SK-N-SH treated with all-trans-retinoic acid at 6 μM for 48 hours (cell line): ENCODE data around the gene EEFSEC.

ENCODE experiments used
- ARNTL ChIP-seq: fragments of 450-650 bp; formaldehyde crosslinking; IDR thresholded peaks from 2 replicates; pipeline ENCODE4 v1.5.0; 2020; ENCODE audit warnings: low read depth, mild to moderate bottlenecking, moderate library complexity, borderline replicate concordance
- CSDC2 ChIP-seq: fragments of 250-450 bp; sonication (Bioruptor Pico); IDR thresholded peaks from 2 replicates; pipeline ENCODE4 v1.5.0; 2020; ENCODE audit warnings: mild to moderate bottlenecking, moderate library complexity
- ISL1 ChIP-seq: fragments of 250-450 bp; sonication (Bioruptor Pico); IDR thresholded peaks from 2 replicates; pipeline ENCODE4 v2.1.2; 2022; ENCODE audit warnings: mild to moderate bottlenecking, moderate library complexity
- ZC3H10 ChIP-seq: fragments of 250-450 bp; sonication (Bioruptor Pico); IDR thresholded peaks from 2 replicates; pipeline ENCODE4 v1.5.1; 2021; ENCODE audit warnings: mild to moderate bottlenecking, moderate library complexity
- ZFP30 ChIP-seq: fragments of 450-650 bp; formaldehyde crosslinking; IDR thresholded peaks from 2 replicates; pipeline ENCODE4 v1.5.0; 2022; ENCODE audit warnings: mild to moderate bottlenecking, moderate library complexity
- ZNF565 ChIP-seq: fragments of 450-650 bp; formaldehyde crosslinking; conservative IDR thresholded peaks from 2 replicates; pipeline ENCODE4 v1.5.0; 2020; ENCODE audit warnings: low read depth, mild to moderate bottlenecking, moderate library complexity
- TF ChIP-seq, protein P1 (sequence below): fragments of 250-450 bp; sonication (Bioruptor Pico); IDR thresholded peaks from 2 replicates; pipeline ENCODE4 v1.8.0; 2020; ENCODE audit warnings: mild to moderate bottlenecking, moderate library complexity, borderline replicate concordance
- TF ChIP-seq, protein P2 (sequence below): fragments of 250-450 bp; sonication (Bioruptor Pico); IDR thresholded peaks from 2 replicates; pipeline ENCODE4 v1.5.1; 2020; ENCODE audit warnings: low read depth, mild to moderate bottlenecking, moderate library complexity
- TF ChIP-seq, protein P3 (sequence below): fragments of 250-450 bp; sonication (Bioruptor Pico); IDR thresholded peaks from 2 replicates; pipeline ENCODE4 v1.5.1; 2021; ENCODE audit warnings: mild to moderate bottlenecking, moderate library complexity
- TF ChIP-seq, protein P4 (sequence below): fragments of 250-450 bp; sonication (Bioruptor Pico); IDR thresholded peaks from 2 replicates; pipeline ENCODE4 v1.5.0; 2020; ENCODE audit warnings: mild to moderate bottlenecking, moderate library complexity

DNA sequence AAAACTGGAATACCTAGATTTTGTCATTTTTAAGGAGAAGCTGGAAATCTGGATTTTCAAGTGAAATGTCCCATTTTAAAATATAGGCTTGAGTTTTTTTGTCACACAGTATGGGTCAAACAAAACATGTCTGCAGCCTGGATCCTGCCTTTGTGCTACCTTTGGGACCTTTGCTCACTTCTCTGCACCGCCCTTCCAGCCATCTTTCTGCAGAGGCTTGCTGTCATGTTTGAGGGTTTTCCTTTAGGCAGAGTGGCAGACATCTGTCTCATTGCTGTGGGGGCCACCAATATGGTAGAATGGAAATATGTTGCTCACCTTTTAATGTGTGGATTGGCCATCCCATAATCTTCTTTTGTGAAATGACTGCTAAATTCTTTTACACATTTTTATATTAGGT, 136.3 kb downstream of the EEFSEC start:
- TF ChIP-seq ZC3H10 (CRISPR knock-in tag) (no peak), ZFP30 (CRISPR knock-in tag) (no peak), ISL1 (CRISPR knock-in tag) (no peak), CSDC2 (CRISPR knock-in tag) (no peak), ZNF565 (CRISPR knock-in tag) (no peak), ARNTL (no peak)
- TF ChIP-seq, protein P1, sequence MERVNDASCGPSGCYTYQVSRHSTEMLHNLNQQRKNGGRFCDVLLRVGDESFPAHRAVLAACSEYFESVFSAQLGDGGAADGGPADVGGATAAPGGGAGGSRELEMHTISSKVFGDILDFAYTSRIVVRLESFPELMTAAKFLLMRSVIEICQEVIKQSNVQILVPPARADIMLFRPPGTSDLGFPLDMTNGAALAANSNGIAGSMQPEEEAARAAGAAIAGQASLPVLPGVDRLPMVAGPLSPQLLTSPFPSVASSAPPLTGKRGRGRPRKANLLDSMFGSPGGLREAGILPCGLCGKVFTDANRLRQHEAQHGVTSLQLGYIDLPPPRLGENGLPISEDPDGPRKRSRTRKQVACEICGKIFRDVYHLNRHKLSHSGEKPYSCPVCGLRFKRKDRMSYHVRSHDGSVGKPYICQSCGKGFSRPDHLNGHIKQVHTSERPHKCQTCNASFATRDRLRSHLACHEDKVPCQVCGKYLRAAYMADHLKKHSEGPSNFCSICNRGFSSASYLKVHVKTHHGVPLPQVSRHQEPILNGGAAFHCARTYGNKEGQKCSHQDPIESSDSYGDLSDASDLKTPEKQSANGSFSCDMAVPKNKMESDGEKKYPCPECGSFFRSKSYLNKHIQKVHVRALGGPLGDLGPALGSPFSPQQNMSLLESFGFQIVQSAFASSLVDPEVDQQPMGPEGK, result no peak
- TF ChIP-seq, protein P2, sequence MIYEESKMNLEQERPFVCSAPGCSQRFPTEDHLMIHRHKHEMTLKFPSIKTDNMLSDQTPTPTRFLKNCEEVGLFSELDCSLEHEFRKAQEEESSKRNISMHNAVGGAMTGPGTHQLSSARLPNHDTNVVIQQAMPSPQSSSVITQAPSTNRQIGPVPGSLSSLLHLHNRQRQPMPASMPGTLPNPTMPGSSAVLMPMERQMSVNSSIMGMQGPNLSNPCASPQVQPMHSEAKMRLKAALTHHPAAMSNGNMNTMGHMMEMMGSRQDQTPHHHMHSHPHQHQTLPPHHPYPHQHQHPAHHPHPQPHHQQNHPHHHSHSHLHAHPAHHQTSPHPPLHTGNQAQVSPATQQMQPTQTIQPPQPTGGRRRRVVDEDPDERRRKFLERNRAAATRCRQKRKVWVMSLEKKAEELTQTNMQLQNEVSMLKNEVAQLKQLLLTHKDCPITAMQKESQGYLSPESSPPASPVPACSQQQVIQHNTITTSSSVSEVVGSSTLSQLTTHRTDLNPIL, result no peak
- TF ChIP-seq, protein P3, sequence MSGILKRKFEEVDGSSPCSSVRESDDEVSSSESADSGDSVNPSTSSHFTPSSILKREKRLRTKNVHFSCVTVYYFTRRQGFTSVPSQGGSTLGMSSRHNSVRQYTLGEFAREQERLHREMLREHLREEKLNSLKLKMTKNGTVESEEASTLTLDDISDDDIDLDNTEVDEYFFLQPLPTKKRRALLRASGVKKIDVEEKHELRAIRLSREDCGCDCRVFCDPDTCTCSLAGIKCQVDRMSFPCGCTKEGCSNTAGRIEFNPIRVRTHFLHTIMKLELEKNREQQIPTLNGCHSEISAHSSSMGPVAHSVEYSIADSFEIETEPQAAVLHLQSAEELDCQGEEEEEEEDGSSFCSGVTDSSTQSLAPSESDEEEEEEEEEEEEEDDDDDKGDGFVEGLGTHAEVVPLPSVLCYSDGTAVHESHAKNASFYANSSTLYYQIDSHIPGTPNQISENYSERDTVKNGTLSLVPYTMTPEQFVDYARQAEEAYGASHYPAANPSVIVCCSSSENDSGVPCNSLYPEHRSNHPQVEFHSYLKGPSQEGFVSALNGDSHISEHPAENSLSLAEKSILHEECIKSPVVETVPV, result no peak
- TF ChIP-seq, protein P4, sequence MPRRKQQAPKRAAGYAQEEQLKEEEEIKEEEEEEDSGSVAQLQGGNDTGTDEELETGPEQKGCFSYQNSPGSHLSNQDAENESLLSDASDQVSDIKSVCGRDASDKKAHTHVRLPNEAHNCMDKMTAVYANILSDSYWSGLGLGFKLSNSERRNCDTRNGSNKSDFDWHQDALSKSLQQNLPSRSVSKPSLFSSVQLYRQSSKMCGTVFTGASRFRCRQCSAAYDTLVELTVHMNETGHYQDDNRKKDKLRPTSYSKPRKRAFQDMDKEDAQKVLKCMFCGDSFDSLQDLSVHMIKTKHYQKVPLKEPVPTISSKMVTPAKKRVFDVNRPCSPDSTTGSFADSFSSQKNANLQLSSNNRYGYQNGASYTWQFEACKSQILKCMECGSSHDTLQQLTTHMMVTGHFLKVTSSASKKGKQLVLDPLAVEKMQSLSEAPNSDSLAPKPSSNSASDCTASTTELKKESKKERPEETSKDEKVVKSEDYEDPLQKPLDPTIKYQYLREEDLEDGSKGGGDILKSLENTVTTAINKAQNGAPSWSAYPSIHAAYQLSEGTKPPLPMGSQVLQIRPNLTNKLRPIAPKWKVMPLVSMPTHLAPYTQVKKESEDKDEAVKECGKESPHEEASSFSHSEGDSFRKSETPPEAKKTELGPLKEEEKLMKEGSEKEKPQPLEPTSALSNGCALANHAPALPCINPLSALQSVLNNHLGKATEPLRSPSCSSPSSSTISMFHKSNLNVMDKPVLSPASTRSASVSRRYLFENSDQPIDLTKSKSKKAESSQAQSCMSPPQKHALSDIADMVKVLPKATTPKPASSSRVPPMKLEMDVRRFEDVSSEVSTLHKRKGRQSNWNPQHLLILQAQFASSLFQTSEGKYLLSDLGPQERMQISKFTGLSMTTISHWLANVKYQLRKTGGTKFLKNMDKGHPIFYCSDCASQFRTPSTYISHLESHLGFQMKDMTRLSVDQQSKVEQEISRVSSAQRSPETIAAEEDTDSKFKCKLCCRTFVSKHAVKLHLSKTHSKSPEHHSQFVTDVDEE (CRISPR knock-in tag), result no peak
